Sigmoid colon (tissue), 4 donors: Measurements from ENCODE around the gene LENG9.

Experiments used
- EP300 ChIP-seq, 4 donors: sonication (generic); formaldehyde crosslinking; IDR thresholded peaks; one replicate each; pipeline ENCODE4 v1.6.1; 2017; ENCODE audit warnings: antibody characterized with exemption in 4 of 4
- POLR2A ChIP-seq, 2 donors: fragments of 450-650 bp; IDR thresholded peaks; one replicate each; pipeline ENCODE4 v1.6.1; 2016; ENCODE audit warnings: antibody characterized with exemption in 2 of 2, mild to moderate bottlenecking in 2 of 2, moderate library complexity in 2 of 2
- POLR2AphosphoS5 ChIP-seq, 4 donors: sonication (generic); formaldehyde crosslinking; IDR thresholded peaks; one replicate each; pipeline ENCODE4 v1.6.1; 2017; ENCODE audit warnings: antibody characterized with exemption in 4 of 4
- TF ChIP-seq, protein P1 (sequence below), 4 experiments: fragments of 450-650 bp in 3 of 4; fragments of 200-600 bp in 1 of 4; IDR thresholded peaks; one replicate each; pipeline ENCODE4 v1.5.1; 2016 to 2019; ENCODE audit warnings: antibody characterized with exemption in 4 of 4, mild to moderate bottlenecking in 3 of 4, moderate library complexity in 2 of 4

DNA sequence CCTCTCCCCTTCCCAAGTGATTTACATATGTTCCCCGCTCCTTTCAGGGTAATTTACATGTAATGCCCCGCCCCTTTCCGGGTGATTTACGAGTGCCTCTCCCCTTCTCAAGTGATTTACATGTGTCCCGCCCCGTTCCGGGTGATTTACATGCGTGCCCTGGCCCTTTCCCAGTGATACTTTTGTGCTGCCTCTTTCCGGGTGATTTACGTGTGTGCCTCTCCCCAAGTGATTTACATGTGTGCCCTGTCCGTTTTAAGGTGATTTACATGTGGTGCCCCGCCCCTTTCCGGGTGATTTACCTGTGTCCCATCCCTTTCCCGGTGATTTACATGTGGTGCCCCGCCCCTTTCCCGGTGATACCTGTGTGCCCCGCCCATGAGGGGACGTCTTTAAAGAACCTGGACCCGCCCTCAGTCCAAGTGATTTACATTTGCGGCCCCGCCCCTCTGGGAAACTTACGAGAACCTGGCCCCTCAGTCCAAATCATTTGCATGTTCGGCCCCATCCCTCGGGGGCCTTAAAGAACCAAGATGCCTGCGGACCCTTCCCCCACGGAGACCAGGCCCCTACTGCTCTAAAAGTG, 559 bp upstream of the LENG9 start:
- TF ChIP-seq POLR2A (IDR thresholded peaks at IDR 0.05) (no peak), POLR2AphosphoS5 (IDR thresholded peaks at IDR 0.05) (peak in 1 of 4 donors; percentile 4), EP300 (IDR thresholded peaks at IDR 0.05) (no peak)
- TF ChIP-seq, protein P1, sequence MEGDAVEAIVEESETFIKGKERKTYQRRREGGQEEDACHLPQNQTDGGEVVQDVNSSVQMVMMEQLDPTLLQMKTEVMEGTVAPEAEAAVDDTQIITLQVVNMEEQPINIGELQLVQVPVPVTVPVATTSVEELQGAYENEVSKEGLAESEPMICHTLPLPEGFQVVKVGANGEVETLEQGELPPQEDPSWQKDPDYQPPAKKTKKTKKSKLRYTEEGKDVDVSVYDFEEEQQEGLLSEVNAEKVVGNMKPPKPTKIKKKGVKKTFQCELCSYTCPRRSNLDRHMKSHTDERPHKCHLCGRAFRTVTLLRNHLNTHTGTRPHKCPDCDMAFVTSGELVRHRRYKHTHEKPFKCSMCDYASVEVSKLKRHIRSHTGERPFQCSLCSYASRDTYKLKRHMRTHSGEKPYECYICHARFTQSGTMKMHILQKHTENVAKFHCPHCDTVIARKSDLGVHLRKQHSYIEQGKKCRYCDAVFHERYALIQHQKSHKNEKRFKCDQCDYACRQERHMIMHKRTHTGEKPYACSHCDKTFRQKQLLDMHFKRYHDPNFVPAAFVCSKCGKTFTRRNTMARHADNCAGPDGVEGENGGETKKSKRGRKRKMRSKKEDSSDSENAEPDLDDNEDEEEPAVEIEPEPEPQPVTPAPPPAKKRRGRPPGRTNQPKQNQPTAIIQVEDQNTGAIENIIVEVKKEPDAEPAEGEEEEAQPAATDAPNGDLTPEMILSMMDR (IDR thresholded peaks at IDR 0.05): no peak
